ENCODE measurements around the gene MATCAP1. TPM values are rescaled to one million over a fixed set of nuclear protein-coding genes. Genes with fewer than 3 reads are reported as not detected.
A peak's percentile ranks its signal among the peaks of the same experiment; 100 is the strongest.

Gene MATCAP1
- polyA plus RNA-seq, 2 of the 4 experiments (the other 2 are of a cell fraction): 7.5 to 20.8 TPM

DNA sequence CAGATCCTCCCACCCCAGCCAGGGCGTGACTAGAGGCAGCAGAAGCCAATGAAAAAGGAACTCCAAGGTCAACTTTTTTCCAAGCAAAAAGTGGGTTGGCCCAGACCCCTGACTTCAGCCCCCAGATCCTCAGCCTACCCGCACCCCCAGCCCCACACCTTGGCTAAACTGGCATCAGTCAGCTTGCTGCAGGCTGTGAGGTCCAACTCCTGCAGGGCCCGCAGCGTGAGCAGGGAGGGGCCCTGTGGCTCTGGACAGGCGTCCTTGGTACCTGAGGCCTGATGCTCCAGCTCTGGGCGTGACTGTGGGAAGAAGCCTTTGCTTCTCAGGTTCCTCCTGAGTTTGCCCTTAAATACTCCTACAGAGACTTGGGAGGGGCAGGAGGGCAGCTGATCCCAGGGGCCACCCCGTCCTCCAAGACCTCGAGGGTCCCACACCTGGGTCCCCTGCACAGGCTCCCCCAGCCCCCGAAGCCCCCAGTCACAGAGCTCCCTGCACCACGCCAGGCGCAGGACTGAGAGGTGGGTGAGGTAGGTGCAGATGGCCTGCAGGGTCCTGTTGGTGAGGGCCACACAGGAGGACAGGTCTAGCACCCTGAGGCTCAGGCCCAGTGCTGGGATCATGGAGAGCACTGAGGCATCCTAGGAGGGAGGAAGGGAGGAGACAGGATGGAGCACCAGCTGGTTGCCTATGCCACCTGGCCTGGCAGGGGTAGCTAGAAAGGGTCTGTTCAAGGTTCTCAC, 24.6 kb upstream of the MATCAP1 start:
- 87% methylated on average over 8 of the region's 11 CpGs for WGBS (ENCODE audit: missing lambda C conversion rate)
- no peak for TF ChIP-seq FOSB (CRISPR knock-in tag; IDR thresholded peaks at IDR 0.05)
- TF ChIP-seq EP300 (IDR thresholded peaks at IDR 0.05): no peak
- TF ChIP-seq HDAC2 (IDR thresholded peaks at IDR 0.05): no peak
- TF ChIP-seq JUNB (IDR thresholded peaks at IDR 0.05): no peak
- TF ChIP-seq ZSCAN20 (CRISPR knock-in tag; IDR thresholded peaks at IDR 0.05): no peak
- CTCF ChIA-PET: interaction anchor here (0.8 to 10.5 kb wide), 6 partner anchors 12 to 254 kb away, joined by 3 to 105 read pairs (median 5); partner anchors contain the start of genes E2F4, ELMO3 and TMEM208
- Histone ChIP-seq H3K27ac (peak overlapping the region; percentile 38 to 73; a peak in 4 of 6 replicates), H3K4me2 (peak overlapping the region; percentile 31; the same call in 1 of the 3 replicates), H3K4me1 (peaks cover 25% of the 10 kb centered on the region), H3K9me3 (no peaks in the 10 kb centered on the region), H3K4me3 (no peak overlapping the region)
- POLR2A ChIA-PET: interaction anchor here (1.1 to 1.4 kb wide), 3 partner anchors 10 to 38 kb away, joined by 3 to 5 read pairs (median 5); partner anchors contain the start of gene TMEM208
- DNase-seq (ENCODE audit: low read depth in 1 of 2, low spot score in 1 of 2) (no peak), FAIRE-seq (no peak), ATAC-seq (peak in 1 of 2 experiments; percentile 3; a peak in 1 of 6 replicates)

DNA sequence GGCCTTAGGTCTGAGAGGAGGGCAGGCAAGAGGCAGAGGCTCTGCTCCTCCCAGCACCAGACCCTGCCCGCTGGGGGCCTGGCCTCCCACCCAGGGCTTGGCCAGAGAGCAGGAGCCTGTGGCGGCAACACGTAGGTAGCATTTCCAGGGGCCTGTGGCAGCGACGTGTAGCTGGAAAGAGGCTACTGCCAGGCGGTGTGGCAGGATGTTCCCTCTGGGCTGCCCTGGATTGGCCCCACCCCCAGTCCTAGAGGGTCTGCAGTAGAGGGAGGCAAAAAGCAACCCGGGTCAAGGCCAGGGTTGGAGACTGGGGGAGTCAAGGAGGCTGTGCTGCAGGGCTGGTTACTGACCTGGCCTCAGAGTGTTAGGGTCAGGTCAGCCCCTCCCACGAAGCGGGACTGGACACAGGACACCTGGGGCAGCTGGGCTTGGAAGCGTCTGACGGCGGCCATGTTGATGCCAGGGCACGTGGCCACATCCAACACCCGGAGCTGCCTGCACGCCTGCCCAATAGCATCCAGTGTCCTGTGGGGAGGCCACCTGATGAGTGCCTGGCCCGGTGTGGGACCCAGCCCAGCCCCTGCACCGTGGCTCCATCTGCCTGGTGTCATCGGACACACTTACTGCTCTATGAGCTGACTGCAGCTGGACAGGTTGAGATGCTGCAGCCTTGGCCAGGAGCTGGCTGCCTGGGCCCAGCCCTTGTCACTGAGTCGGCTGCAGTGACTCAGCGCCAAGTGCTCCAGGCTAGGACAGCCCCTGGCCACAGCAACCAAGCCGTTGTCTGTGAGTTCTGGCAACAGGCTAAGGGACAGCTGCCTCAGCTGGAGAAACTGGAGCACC, 23.7 kb upstream of the MATCAP1 start:
- Histone ChIP-seq H3K4me2 (peak overlapping the region; percentile 31; the same call in 1 of the 3 replicates), H3K9me3 (no peaks in the 10 kb centered on the region), H3K4me1 (peaks cover 20% of the 10 kb centered on the region), H3K4me3 (no peak overlapping the region), H3K27ac (peak overlapping the region; percentile 38 to 73; a peak in 4 of 6 replicates)
- peak; percentile 32 to 53 for DNase-seq (ENCODE audit: low read depth in 1 of 2, low spot score in 1 of 2)
- ChIA-PET CTCF (interaction anchor here (1.7 to 10.5 kb wide), 4 partner anchors 7 to 253 kb away, joined by 7 to 105 read pairs (median 8); partner anchors contain the start of genes E2F4, ELMO3 and TMEM208), POLR2A (interaction anchor here (0.9 to 1.4 kb wide), 4 partner anchors 10 to 39 kb away, joined by 3 to 5 read pairs (median 4); partner anchors contain the start of gene TMEM208)
- TF ChIP-seq MAFK (IDR thresholded peaks at IDR 0.05; ENCODE audit: partially characterized antibody): peak; percentile 24
- TF ChIP-seq MAZ (IDR thresholded peaks at IDR 0.05; ENCODE audit: borderline replicate concordance, low read depth, low read length): no peak
- TF ChIP-seq RAD21 (conservative IDR thresholded peaks at IDR 0.05 in 1 of 2, IDR thresholded peaks at IDR 0.05 in 1 of 2): no peak
- ATAC-seq: peak; percentile 49 to 56
- FAIRE-seq: no peak
- 81% methylated on average over 20 of the region's 21 CpGs for WGBS (ENCODE audit: missing lambda C conversion rate)

DNA sequence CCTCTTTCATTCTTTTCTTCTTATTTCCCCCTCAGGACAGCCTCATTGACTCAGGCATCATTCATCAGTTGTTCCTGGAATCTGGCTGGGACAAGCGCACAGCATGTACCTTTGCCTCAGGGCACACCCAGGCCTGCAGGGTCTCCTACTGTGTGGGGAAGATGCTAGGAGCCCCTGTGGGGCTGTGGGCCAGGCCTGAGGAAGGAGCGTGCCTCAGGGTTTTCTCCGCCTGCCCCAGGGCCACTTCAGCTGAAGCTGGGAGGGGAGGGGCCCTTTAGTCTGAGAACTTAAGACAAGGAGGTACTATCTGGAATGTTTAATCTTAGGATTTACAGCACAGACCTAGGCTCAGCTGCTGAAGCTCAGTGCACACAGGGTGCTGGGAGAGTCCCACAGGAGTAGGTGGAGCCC, 23.1 kb upstream of the MATCAP1 start:
- POLR2A ChIA-PET: interaction anchor here (0.9 to 1.4 kb wide), 3 partner anchors 10 to 20 kb away, joined by 3 to 5 read pairs (median 3); partner anchors contain the start of gene TMEM208
- Histone ChIP-seq H3K27ac (peak overlapping the region; percentile 38 to 73; a peak in 3 of 6 replicates), H3K4me2 (no peak overlapping the region; the same call in 2 of the 3 replicates), H3K9me3 (no peaks in the 10 kb centered on the region), H3K4me1 (peaks cover 20% of the 10 kb centered on the region), H3K4me3 (no peak overlapping the region)
- FAIRE-seq (no peak), DNase-seq (ENCODE audit: low read depth in 1 of 2, low spot score in 1 of 2) (no peak), ATAC-seq (no peak; a peak in 1 of 6 replicates)
- CTCF ChIA-PET: interaction anchor here (1.3 to 10.5 kb wide), 4 partner anchors 8 to 253 kb away, joined by 3 to 105 read pairs (median 7); partner anchors contain the start of genes E2F4 and ELMO3
- 100% methylated on average over 3 of the region's 3 CpGs for WGBS (ENCODE audit: missing lambda C conversion rate)
- TF ChIP-seq TFCP2L1 (CRISPR knock-in tag; IDR thresholded peaks at IDR 0.05): no peak
- no peak for TF ChIP-seq POLR2AphosphoS2 (conservative IDR thresholded peaks at IDR 0.05; ENCODE audit: low read length)
- TF ChIP-seq, protein P1, sequence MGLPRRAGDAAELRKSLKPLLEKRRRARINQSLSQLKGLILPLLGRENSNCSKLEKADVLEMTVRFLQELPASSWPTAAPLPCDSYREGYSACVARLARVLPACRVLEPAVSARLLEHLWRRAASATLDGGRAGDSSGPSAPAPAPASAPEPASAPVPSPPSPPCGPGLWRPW (IDR thresholded peaks at IDR 0.05): no peak
- TF ChIP-seq HOXB5 (CRISPR knock-in tag; IDR thresholded peaks at IDR 0.05): no peak
- TF ChIP-seq NFE2L2 (conservative IDR thresholded peaks at IDR 0.05; ENCODE audit: low read length): no peak
- no peak for TF ChIP-seq HOXB13 (CRISPR knock-in tag; IDR thresholded peaks at IDR 0.05; ENCODE audit: low read depth)
- TF ChIP-seq POLR2A (IDR thresholded peaks at IDR 0.05; ENCODE audit: low read length): no peak
- no peak for TF ChIP-seq MAZ (IDR thresholded peaks at IDR 0.05; ENCODE audit: borderline replicate concordance, low read depth, low read length)
- TF ChIP-seq, protein P2, sequence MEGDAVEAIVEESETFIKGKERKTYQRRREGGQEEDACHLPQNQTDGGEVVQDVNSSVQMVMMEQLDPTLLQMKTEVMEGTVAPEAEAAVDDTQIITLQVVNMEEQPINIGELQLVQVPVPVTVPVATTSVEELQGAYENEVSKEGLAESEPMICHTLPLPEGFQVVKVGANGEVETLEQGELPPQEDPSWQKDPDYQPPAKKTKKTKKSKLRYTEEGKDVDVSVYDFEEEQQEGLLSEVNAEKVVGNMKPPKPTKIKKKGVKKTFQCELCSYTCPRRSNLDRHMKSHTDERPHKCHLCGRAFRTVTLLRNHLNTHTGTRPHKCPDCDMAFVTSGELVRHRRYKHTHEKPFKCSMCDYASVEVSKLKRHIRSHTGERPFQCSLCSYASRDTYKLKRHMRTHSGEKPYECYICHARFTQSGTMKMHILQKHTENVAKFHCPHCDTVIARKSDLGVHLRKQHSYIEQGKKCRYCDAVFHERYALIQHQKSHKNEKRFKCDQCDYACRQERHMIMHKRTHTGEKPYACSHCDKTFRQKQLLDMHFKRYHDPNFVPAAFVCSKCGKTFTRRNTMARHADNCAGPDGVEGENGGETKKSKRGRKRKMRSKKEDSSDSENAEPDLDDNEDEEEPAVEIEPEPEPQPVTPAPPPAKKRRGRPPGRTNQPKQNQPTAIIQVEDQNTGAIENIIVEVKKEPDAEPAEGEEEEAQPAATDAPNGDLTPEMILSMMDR (IDR thresholded peaks at IDR 0.05): no peak
- no peak for TF ChIP-seq MYC (IDR thresholded peaks at IDR 0.05; ENCODE audit: borderline replicate concordance, low read length)
- TF ChIP-seq EHF (CRISPR knock-in tag; IDR thresholded peaks at IDR 0.05): no peak
- TF ChIP-seq, protein P3, sequence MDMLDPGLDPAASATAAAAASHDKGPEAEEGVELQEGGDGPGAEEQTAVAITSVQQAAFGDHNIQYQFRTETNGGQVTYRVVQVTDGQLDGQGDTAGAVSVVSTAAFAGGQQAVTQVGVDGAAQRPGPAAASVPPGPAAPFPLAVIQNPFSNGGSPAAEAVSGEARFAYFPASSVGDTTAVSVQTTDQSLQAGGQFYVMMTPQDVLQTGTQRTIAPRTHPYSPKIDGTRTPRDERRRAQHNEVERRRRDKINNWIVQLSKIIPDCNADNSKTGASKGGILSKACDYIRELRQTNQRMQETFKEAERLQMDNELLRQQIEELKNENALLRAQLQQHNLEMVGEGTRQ (IDR thresholded peaks at IDR 0.05): no peak
- TF ChIP-seq JUN (IDR thresholded peaks at IDR 0.05): no peak
